Neural cell (in vitro differentiated cells): ENCODE data around the gene IFNLR1.

ENCODE experiments used
- CTCF ChIP-seq: fragments of 450-650 bp; IDR thresholded peaks from 2 replicates; pipeline ENCODE4 v1.5.1; 2014; ENCODE audit warnings: antibody characterized with exemption, mild to moderate bottlenecking, moderate library complexity; ENCODE audit not compliant: poor library complexity, severe bottlenecking
- EZH2 ChIP-seq: fragments of 200-600, 300-800 bp; shearing (Covaris generic), sonication (generic); IDR thresholded peaks from 2 replicates; pipeline ENCODE4 v1.6.1; 2014; ENCODE audit warnings: antibody characterized with exemption, low read length, borderline replicate concordance, mild to moderate bottlenecking; ENCODE audit not compliant: insufficient read depth, poor library complexity, severe bottlenecking
- POLR2AphosphoS5 ChIP-seq: IDR thresholded peaks from 2 replicates; pipeline ENCODE4 v1.6.1; 2012

- TF ChIP-seq CTCF (no peak), POLR2AphosphoS5 (no peak), EZH2 (no peak)
Measured at GRCh38 chr1:24172598-24172997, 14.5 kb downstream of the IFNLR1 start.
